ENCODE data around the gene TNFAIP8L2.

GRCh38 chr1:151189637-151190445, 33.4 kb downstream of the TNFAIP8L2 start, which contains the start of gene VPS72:
- peak in 4 of 5 experiments; percentile 27 to 45 (median 40) for TF ChIP-seq CTCF (IDR thresholded peaks at IDR 0.05 in 4 of 5, conservative IDR thresholded peaks at IDR 0.05 in 1 of 5)
- TF ChIP-seq POLR2A (IDR thresholded peaks at IDR 0.05): peak; percentile 67 to 74

Data from gastrocnemius medialis (tissue), 4 donors.